ENCODE data around the gene UVRAG. TPM values are rescaled to one million over a fixed set of nuclear protein-coding genes. Genes with fewer than 3 reads are reported as not detected.

Gene UVRAG
- total RNA-seq, 2 experiments from 2014 or later = 18.2 to 19.9 TPM

GRCh38 chr11:75777461-75778110, 37.4 kb upstream of the UVRAG start:
- Mint-ChIP-seq H3K36me3 (ENCODE audit: low read depth) (no peaks in the 10 kb centered on the region), H3K27me3 (no peaks in the 10 kb centered on the region), H3K4me1 (peaks cover 50% of the 10 kb centered on the region), H3K9me3 (no peaks in the 10 kb centered on the region), H3K4me3 (no peak overlapping the region), H3K27ac (peak overlapping the region; percentile 2)
- ChIA-PET CTCF (interaction anchor here (0.9 kb wide), 1 partner anchor 26 kb away, joined by 4 read pairs; no protein-coding TSS in a partner anchor), POLR2A (interaction anchor here (1.2 to 1.7 kb wide), 2 partner anchors 9 to 24 kb away, joined by 5 read pairs; partner anchors contain the start of gene DGAT2)
- peak; percentile 34 for DNase-seq

GRCh38 chr11:75778962-75779361, 36.0 kb upstream of the UVRAG start:
- Mint-ChIP-seq H3K27ac (no peak overlapping the region), H3K9me3 (no peaks in the 10 kb centered on the region), H3K27me3 (no peaks in the 10 kb centered on the region), H3K4me1 (peaks cover 48% of the 10 kb centered on the region), H3K36me3 (ENCODE audit: low read depth) (no peaks in the 10 kb centered on the region), H3K4me3 (no peak overlapping the region)
- no peak for DNase-seq
- ChIA-PET CTCF (interaction anchor here (0.6 to 1.7 kb wide), 3 partner anchors 9 to 22 kb away, joined by 3 read pairs; partner anchors contain the start of gene DGAT2), POLR2A (no interaction called here)

DNA sequence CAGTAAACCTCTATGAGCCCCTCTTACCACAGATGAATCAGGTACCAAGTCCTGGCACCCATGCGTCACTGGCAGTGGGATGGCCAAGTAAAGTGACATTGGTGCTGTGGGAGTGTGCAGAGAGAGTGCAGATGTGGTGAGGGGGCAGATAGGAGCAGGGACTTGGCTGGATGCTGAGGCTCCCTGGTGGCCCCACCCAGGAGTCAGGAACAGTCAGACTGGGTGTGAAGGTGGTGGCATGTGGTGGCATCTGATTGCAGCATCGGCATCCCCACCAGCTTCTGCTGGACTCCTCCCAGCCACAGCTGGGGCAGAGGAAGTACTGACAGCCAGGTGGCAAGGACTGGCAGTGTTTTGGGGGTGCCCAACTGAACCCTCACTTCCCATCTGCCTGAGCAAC, 35.0 kb upstream of the UVRAG start:
- Mint-ChIP-seq H3K4me1 (peaks cover 41% of the 10 kb centered on the region), H3K27me3 (no peaks in the 10 kb centered on the region), H3K9me3 (no peaks in the 10 kb centered on the region), H3K27ac (peak overlapping the region; percentile 31), H3K36me3 (ENCODE audit: low read depth) (no peaks in the 10 kb centered on the region), H3K4me3 (no peak overlapping the region)
- ChIA-PET POLR2A (no interaction called here), CTCF (interaction anchor here (1.1 to 1.7 kb wide), 3 partner anchors 8 to 23 kb away, joined by 3 to 6 read pairs (median 3); no protein-coding TSS in a partner anchor)
- no peak for DNase-seq

DNA sequence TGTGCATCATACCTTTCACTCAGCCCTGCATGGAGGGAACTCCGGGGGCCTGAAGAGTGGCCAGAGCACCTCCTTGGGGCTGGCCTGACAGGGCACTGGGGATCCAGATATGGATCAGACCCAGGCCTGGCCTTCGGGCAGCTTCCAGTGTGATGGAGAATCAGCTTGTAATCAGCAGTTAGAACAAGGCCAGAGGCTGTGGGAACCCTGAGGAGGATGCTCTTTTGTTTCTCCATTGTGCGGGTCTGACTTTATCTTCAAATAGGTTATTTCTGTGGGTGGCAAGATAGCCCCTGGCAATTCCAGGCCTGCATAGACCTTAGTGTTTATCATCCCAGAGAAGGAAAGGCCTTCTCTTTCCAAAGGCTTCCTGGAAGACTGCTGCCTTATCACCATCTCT, 34.1 kb upstream of the UVRAG start:
- Mint-ChIP-seq H3K4me1 (peaks cover 39% of the 10 kb centered on the region), H3K27ac (no peak overlapping the region), H3K27me3 (no peaks in the 10 kb centered on the region), H3K9me3 (no peaks in the 10 kb centered on the region), H3K36me3 (ENCODE audit: low read depth) (no peaks in the 10 kb centered on the region), H3K4me3 (no peak overlapping the region)
- DNase-seq = no peak
- POLR2A ChIA-PET = no interaction called here
- CTCF ChIA-PET = no interaction called here

DNA sequence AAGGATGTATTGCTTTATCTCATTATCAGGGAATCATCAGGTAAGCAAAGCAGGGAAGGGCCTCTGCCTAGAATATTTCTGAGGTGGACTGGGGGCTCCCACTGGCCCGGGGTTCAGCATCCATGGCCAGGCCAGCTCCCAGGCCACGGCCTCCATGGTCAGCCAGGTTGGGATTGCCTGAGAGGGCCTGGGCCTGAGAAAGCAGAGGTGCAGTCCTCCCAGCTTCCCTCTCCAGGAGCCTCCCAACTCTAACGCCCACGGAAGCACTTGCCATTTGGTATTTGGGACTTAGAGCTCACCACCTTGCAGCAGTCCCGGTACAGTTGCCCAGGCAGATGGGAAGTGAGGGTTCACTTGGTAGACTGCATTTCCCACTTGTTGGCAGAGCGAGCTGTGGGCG, 33.7 kb upstream of the UVRAG start:
- H3K27me3 Mint-ChIP-seq = no peaks in the 10 kb centered on the region
- H3K9me3 Mint-ChIP-seq = no peaks in the 10 kb centered on the region
- POLR2A ChIA-PET = no interaction called here
- H3K4me3 Mint-ChIP-seq = no peak overlapping the region
- no peak overlapping the region for H3K27ac Mint-ChIP-seq
- CTCF ChIA-PET = no interaction called here
- DNase-seq = no peak
- no peaks in the 10 kb centered on the region for H3K36me3 Mint-ChIP-seq (ENCODE audit: low read depth)
- H3K4me1 Mint-ChIP-seq = peaks cover 35% of the 10 kb centered on the region

DNA sequence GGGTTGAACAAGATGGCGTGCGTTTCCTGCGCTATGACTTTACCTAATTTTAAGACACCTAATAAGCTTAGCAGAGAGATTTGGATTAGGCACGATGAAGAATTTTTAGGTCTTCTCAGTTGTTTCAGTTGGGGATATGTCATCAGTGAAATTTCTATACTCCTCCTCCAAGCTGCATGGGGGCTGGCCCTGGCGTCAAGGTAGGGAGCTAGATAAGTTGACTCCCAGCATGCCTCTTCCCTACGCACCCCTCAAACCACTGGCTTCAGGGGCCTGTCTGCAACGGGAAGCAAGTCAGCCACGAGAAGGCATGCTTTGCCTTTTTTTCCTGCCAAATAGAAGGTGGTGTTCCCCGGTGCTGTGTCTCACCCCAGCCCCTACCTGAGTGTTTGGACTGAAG, 33.2 kb upstream of the UVRAG start:
- ChIA-PET POLR2A (no interaction called here), CTCF (no interaction called here)
- Mint-ChIP-seq H3K36me3 (ENCODE audit: low read depth) (no peaks in the 10 kb centered on the region), H3K4me3 (no peak overlapping the region), H3K9me3 (no peaks in the 10 kb centered on the region), H3K27me3 (no peaks in the 10 kb centered on the region), H3K27ac (no peak overlapping the region), H3K4me1 (peaks cover 32% of the 10 kb centered on the region)
- no peak for DNase-seq

DNA sequence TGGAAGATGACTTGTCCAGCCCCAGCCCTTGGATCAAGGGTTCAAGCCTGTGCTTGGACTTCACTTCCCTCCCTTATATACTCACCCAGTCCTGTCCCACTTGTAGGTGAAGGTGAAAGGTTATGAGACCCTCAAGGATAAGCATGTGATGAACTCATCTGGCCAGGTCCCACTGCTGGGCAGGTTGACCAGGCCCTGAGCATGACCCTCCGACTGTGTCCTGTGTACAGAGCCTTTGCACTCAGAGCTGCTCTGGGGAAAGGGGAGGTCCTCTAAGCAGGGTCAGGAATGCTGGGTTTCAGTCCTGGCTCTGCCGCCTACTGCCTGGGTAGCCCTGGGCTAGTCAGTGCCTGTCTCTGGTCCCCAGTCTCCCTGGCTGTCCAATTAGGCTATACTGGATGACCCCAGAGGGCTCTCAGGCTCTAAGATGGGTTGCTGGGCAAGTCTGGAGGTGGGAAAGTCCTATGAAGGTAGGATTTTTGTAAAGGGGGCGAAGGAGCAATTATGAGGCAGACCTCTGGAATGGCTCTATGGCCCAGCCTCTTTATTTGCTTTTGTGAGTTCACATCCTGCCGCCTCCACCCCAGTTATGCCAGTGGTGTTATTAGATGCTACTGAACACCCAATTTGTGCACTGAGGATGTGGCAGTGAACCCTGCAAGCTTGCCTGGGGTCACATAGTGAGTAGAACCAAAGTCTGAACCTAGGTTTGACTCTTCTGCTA, 32.3 kb upstream of the UVRAG start:
- Mint-ChIP-seq H3K4me3 (no peak overlapping the region), H3K9me3 (no peaks in the 10 kb centered on the region), H3K36me3 (ENCODE audit: low read depth) (no peaks in the 10 kb centered on the region), H3K27ac (no peak overlapping the region), H3K4me1 (peaks cover 23% of the 10 kb centered on the region), H3K27me3 (no peaks in the 10 kb centered on the region)
- ChIA-PET POLR2A (no interaction called here), CTCF (no interaction called here)
- DNase-seq = no peak

GRCh38 chr11:75783416-75784084, 31.5 kb upstream of the UVRAG start:
- H3K27ac Mint-ChIP-seq = no peak overlapping the region
- H3K36me3 Mint-ChIP-seq (ENCODE audit: low read depth) = no peaks in the 10 kb centered on the region
- DNase-seq = no peak
- H3K4me1 Mint-ChIP-seq = peaks cover 16% of the 10 kb centered on the region
- POLR2A ChIA-PET = no interaction called here
- CTCF ChIA-PET = interaction anchor here (1.4 kb wide), 1 partner anchor 10 kb away, joined by 3 read pairs; no protein-coding TSS in a partner anchor
- H3K27me3 Mint-ChIP-seq = no peaks in the 10 kb centered on the region
- H3K9me3 Mint-ChIP-seq = no peaks in the 10 kb centered on the region
- no peak overlapping the region for H3K4me3 Mint-ChIP-seq

DNA sequence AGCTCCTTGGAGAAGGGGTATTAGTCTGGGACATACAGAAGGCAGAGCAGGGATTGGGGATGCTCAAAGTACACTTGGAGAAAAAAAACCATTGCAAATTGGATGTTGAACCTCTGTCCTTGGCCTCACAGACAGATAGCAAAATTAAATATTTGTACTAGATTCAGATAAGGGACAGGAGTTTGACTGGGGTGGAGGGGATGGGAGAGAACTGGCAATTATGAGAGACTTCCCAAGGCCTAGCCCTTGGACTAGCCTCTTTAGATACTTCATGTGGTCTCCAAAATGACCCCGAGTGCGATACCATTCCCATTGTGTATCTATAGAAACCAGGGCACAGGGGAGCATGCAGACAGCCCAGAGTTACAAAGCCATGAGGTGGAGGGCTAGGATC, 30.9 kb upstream of the UVRAG start:
- Mint-ChIP-seq H3K4me1 (peaks cover 14% of the 10 kb centered on the region), H3K9me3 (no peaks in the 10 kb centered on the region), H3K27ac (no peak overlapping the region), H3K4me3 (no peak overlapping the region), H3K36me3 (ENCODE audit: low read depth) (no peaks in the 10 kb centered on the region), H3K27me3 (no peaks in the 10 kb centered on the region)
- POLR2A ChIA-PET = no interaction called here
- CTCF ChIA-PET = interaction anchor here (1.4 kb wide), 1 partner anchor 11 kb away, joined by 3 read pairs; no protein-coding TSS in a partner anchor
- DNase-seq = no peak

- peaks cover 11% of the 10 kb centered on the region for H3K4me1 Mint-ChIP-seq
- ChIA-PET POLR2A (no interaction called here), CTCF (interaction anchor here (1.4 kb wide), 1 partner anchor 11 kb away, joined by 3 read pairs; no protein-coding TSS in a partner anchor)
- no peak overlapping the region for H3K4me3 Mint-ChIP-seq
- H3K36me3 Mint-ChIP-seq (ENCODE audit: low read depth) = no peaks in the 10 kb centered on the region
- H3K27ac Mint-ChIP-seq = no peak overlapping the region
- H3K27me3 Mint-ChIP-seq = no peaks in the 10 kb centered on the region
- no peaks in the 10 kb centered on the region for H3K9me3 Mint-ChIP-seq
- no peak for DNase-seq
These were observed 30.5 kb upstream of the UVRAG start for GRCh38 chr11:75784506-75784905.

DNA sequence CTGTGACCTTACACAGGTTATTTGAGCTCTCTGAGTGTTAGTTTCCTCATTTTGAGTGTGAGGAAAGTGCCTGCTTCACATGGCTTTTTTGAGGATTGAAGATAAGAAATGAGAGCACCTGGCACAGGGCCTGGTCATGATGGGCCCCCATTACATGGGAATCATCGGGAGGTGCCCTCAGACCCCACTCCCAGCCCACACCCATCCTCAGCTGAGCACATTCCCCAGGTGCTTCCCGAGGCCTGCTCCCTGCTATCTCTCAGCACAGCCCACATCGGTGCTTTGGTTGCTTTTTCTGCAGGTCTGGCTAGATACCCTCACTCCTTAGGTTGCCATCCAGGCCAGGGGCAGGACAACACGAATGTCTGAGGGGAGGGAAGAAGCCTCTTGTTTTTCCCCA, 29.8 kb upstream of the UVRAG start:
- CTCF ChIA-PET = interaction anchor here (1.5 kb wide), 1 partner anchor 112 kb away, joined by 3 read pairs; no protein-coding TSS in a partner anchor
- no peak for DNase-seq
- H3K9me3 Mint-ChIP-seq = no peaks in the 10 kb centered on the region
- no peak overlapping the region for H3K4me3 Mint-ChIP-seq
- H3K36me3 Mint-ChIP-seq (ENCODE audit: low read depth) = no peaks in the 10 kb centered on the region
- no peaks in the 10 kb centered on the region for H3K27me3 Mint-ChIP-seq
- H3K27ac Mint-ChIP-seq = no peak overlapping the region
- peaks cover 6% of the 10 kb centered on the region for H3K4me1 Mint-ChIP-seq
- POLR2A ChIA-PET = no interaction called here

DNA sequence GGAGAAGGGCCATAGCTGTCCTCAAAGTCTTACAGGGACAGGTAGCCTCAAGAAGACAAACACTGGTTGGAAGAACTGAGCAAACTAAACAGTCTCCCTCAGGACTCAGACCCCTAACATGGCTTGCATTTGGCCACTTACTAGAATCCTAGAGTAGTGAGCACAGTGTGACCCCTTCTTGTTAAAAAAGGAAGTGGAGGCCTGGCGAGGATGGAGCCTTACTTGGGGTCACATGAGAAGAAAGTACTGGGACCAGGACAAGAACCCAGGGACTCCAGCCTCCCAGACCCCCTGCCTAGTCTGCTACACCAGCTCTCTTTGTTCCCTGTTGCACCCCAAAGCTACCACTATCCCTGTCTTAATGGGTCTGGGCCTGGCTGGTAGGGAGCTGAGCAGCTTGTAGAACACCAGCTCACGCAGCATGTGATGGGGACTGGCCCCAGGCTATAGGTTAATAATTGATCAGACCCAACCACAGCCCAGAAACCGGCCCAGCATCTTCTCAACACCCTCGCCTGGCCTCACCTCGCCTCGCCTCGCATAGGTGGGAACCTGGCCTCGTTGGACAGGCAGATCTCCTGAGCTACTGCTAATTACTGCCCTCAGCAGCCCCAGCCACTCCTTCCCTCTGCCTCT, 28.8 kb upstream of the UVRAG start:
- CTCF ChIA-PET = interaction anchor here (1.5 kb wide), 1 partner anchor 111 kb away, joined by 3 read pairs; no protein-coding TSS in a partner anchor
- POLR2A ChIA-PET = no interaction called here
- Mint-ChIP-seq H3K36me3 (ENCODE audit: low read depth) (no peaks in the 10 kb centered on the region), H3K27me3 (no peaks in the 10 kb centered on the region), H3K9me3 (no peaks in the 10 kb centered on the region), H3K27ac (no peak overlapping the region), H3K4me1 (peaks cover 5% of the 10 kb centered on the region), H3K4me3 (no peak overlapping the region)
- DNase-seq = no peak

DNA sequence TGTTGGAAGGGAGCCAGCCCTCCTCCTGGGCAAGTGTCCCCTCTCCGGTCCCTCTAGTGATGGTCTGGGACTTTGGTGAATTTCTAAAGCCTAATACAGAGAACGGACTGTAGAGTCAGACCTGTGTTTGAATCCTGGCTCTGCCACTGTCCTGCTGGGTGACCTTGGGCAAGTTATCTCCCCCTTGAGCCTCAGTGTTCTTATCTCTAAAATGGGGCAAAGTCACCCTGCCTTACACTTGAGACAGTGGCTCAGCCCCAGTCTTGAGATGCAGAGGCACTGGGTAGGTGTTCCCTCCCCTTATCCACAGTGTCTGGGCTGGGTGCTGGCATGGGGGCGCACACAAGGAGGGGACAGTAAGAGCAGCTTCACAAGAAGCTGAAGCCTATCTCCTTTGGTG, 25.5 kb upstream of the UVRAG start:
- H3K27me3 Mint-ChIP-seq = no peaks in the 10 kb centered on the region
- no peak overlapping the region for H3K4me3 Mint-ChIP-seq
- CTCF ChIA-PET = interaction anchor here (2.4 kb wide), 1 partner anchor 14 kb away, joined by 8 read pairs; no protein-coding TSS in a partner anchor
- H3K9me3 Mint-ChIP-seq = no peaks in the 10 kb centered on the region
- POLR2A ChIA-PET = no interaction called here
- no peaks in the 10 kb centered on the region for H3K36me3 Mint-ChIP-seq (ENCODE audit: low read depth)
- H3K4me1 Mint-ChIP-seq = no peaks in the 10 kb centered on the region
- H3K27ac Mint-ChIP-seq = no peak overlapping the region
- no peak for DNase-seq
